A673 (cell line): ENCODE data around the gene CENPW.

Source experiments
- EZH2 ChIP-seq: fragments of 200-600 bp; sonication (generic); IDR thresholded peaks from 2 replicates; pipeline ENCODE4 v1.6.1; 2017; ENCODE audit warnings: borderline replicate concordance, low read depth, mild to moderate bottlenecking, mixed read lengths, antibody characterized with exemption, low read length; ENCODE audit not compliant: poor library complexity, severe bottlenecking
- TF ChIP-seq, protein P1 (sequence below): fragments of 300-800, 200-600 bp; sonication (generic); conservative IDR thresholded peaks from 2 replicates; pipeline ENCODE4 v1.5.1; 2017; ENCODE audit warnings: low read depth, mild to moderate bottlenecking, antibody characterized with exemption, low read length, moderate library complexity, mixed read lengths

DNA sequence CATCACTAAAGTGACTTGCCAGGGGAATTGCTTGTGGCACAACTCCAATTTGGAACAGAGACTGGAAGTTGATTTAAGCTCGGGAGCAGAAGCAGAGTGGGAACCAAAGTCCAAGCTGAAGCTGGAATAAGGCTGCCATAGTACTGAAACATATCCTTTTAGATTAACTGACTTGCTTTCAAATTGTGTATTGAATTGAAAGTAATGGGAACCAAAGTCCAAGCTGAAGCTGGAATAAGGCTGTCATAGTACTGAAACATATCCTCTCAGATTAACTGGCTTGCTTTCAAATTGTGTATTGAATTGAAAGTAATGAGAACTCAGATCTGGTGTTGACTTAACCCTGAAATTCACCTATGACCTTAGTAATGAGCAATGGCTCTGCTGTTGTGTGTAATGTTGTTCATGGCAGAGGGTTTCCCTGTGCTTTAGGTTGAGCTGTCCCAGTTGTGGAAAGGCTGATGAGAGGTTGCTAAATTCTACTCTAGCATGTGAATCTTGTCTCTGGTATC, 40.2 kb downstream of the CENPW start:
- TF ChIP-seq, protein P1, sequence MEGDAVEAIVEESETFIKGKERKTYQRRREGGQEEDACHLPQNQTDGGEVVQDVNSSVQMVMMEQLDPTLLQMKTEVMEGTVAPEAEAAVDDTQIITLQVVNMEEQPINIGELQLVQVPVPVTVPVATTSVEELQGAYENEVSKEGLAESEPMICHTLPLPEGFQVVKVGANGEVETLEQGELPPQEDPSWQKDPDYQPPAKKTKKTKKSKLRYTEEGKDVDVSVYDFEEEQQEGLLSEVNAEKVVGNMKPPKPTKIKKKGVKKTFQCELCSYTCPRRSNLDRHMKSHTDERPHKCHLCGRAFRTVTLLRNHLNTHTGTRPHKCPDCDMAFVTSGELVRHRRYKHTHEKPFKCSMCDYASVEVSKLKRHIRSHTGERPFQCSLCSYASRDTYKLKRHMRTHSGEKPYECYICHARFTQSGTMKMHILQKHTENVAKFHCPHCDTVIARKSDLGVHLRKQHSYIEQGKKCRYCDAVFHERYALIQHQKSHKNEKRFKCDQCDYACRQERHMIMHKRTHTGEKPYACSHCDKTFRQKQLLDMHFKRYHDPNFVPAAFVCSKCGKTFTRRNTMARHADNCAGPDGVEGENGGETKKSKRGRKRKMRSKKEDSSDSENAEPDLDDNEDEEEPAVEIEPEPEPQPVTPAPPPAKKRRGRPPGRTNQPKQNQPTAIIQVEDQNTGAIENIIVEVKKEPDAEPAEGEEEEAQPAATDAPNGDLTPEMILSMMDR = no peak
- TF ChIP-seq EZH2 = no peak
